ENCODE results near the gene ABLIM2. TPM values are rescaled to one million over a fixed set of nuclear protein-coding genes. Genes with fewer than 3 reads are reported as not detected.
A peak's percentile ranks its signal among the peaks of the same experiment; 100 is the strongest.

ABLIM2 gene
- total RNA-seq, 1 experiment from 2014 or later = 1.0 TPM

GRCh38 chr4:8147231-8147970 lies 11.2 kb downstream of the ABLIM2 start:
- Histone ChIP-seq H3K4me2 (ENCODE audit: insufficient read depth, insufficient read length, low read length) (no peak overlapping the region), H2BK15ac (ENCODE audit: low read depth, low read length) (no peak overlapping the region), H3K9ac (ENCODE audit: extremely low read depth, insufficient read length, low read length) (no peak overlapping the region), H3K79me1 (ENCODE audit: insufficient read depth, low read depth, low read length, poor library complexity, severe bottlenecking) (no peaks in the 10 kb centered on the region), H2BK12ac (ENCODE audit: insufficient read length, low read depth, low read length) (no peak overlapping the region), H3K14ac (ENCODE audit: insufficient read depth, low read length) (no peak overlapping the region), H3K79me2 (ENCODE audit: insufficient read depth, low read length) (no peaks in the 10 kb centered on the region), H3K4me1 (ENCODE audit: insufficient read depth, low read length) (no peaks in the 10 kb centered on the region; the same call in 1 of the 2 replicates), H3K18ac (ENCODE audit: insufficient read length, low read depth, low read length) (no peak overlapping the region), H3K27me3 (ENCODE audit: insufficient read depth, low read length) (no peaks in the 10 kb centered on the region), H3K23ac (ENCODE audit: insufficient read length, low read depth, low read length) (no peak overlapping the region), H2BK120ac (ENCODE audit: low read depth, low read length, poor library complexity, severe bottlenecking) (no peak overlapping the region), H4K5ac (ENCODE audit: insufficient read length, low read depth, low read length) (no peak overlapping the region), H2AK5ac (ENCODE audit: insufficient read length, low read length) (no peak overlapping the region), H3T11ph (ENCODE audit: low read length) (no peak overlapping the region), H2AFZ (ENCODE audit: low read length) (no peak overlapping the region), H3K23me2 (ENCODE audit: insufficient read length, low read depth, low read length, poor library complexity, severe bottlenecking) (no peaks in the 10 kb centered on the region), H3K9me3 (ENCODE audit: control insufficient read depth, low read depth, low read length) (no peaks in the 10 kb centered on the region), H4K8ac (replicated peaks; ENCODE audit: insufficient read length, low read depth, low read length) (no peak overlapping the region), H3K56ac (ENCODE audit: insufficient read length, low read depth, low read length) (no peak overlapping the region), H4K20me1 (ENCODE audit: control insufficient read depth, insufficient read depth, insufficient read length) (no peaks in the 10 kb centered on the region), H3K4ac (ENCODE audit: low read depth, low read length) (no peak overlapping the region), H4K91ac (ENCODE audit: insufficient read length, low read depth, low read length) (no peak overlapping the region), H2BK5ac (ENCODE audit: insufficient read length, low read length) (no peak overlapping the region), H2BK20ac (ENCODE audit: low read depth, low read length, poor library complexity, severe bottlenecking) (no peak overlapping the region), H3K27ac (ENCODE audit: insufficient read length, low read depth, low read length) (no peak overlapping the region)
- Mint-ChIP-seq H3K9me3 (no peaks in the 10 kb centered on the region), H3K27ac (peak overlapping the region in 1 of 3 experiments; percentile 5; a peak in 1 of 7 replicates), H3K27me3 (ENCODE audit: low read depth) (peaks cover 2% of the 10 kb centered on the region), H3K4me1 (peaks cover 24 to 38% of the 10 kb centered on the region in 2 experiments), H3K36me3 (ENCODE audit: insufficient read depth in 1 of 3, low read depth in 3 of 3) (no peaks in the 10 kb centered on the region), H3K4me3 (no peak overlapping the region)
- no CpG with 5 or more reads among the region's 19 CpGs for WGBS (ENCODE audit: extremely low coverage, insufficient read length, low lambda C conversion rate)
- no peak for TF ChIP-seq CTCF (conservative IDR thresholded peaks at IDR 0.05)
- DNase-seq = no peak
